Measurements from ENCODE around the gene RBM20. TPM values are rescaled to one million over a fixed set of nuclear protein-coding genes. Genes with fewer than 3 reads are reported as not detected.

RBM20 gene
- total RNA-seq, 1 experiment from 2014 or later: 0.17 TPM

- Histone ChIP-seq H2BK120ac (ENCODE audit: low read depth, low read length, poor library complexity, severe bottlenecking) (no peak overlapping the region), H3K79me1 (ENCODE audit: insufficient read depth, low read depth, low read length, poor library complexity, severe bottlenecking) (no peaks in the 10 kb centered on the region), H2BK5ac (ENCODE audit: insufficient read length, low read length) (no peak overlapping the region), H4K91ac (ENCODE audit: insufficient read length, low read depth, low read length) (no peak overlapping the region), H4K20me1 (ENCODE audit: control insufficient read depth, insufficient read depth, insufficient read length) (no peaks in the 10 kb centered on the region), H2BK20ac (ENCODE audit: low read depth, low read length, poor library complexity, severe bottlenecking) (no peak overlapping the region), H4K5ac (ENCODE audit: insufficient read length, low read depth, low read length) (no peak overlapping the region), H2BK15ac (ENCODE audit: low read depth, low read length) (no peak overlapping the region), H3K14ac (ENCODE audit: insufficient read depth, low read length) (no peak overlapping the region), H3K23me2 (ENCODE audit: insufficient read length, low read depth, low read length, poor library complexity, severe bottlenecking) (no peaks in the 10 kb centered on the region), H3K27me3 (ENCODE audit: insufficient read depth, low read length) (no peaks in the 10 kb centered on the region), H3K4me1 (ENCODE audit: insufficient read depth, low read length) (no peaks in the 10 kb centered on the region; the same call in 1 of the 2 replicates), H3K9me3 (ENCODE audit: control insufficient read depth, low read depth, low read length) (no peaks in the 10 kb centered on the region), H3K23ac (ENCODE audit: insufficient read length, low read depth, low read length) (no peak overlapping the region), H2BK12ac (ENCODE audit: insufficient read length, low read depth, low read length) (no peak overlapping the region), H2AFZ (ENCODE audit: low read length) (no peak overlapping the region), H3K27ac (ENCODE audit: insufficient read length, low read depth, low read length) (no peak overlapping the region), H4K8ac (replicated peaks; ENCODE audit: insufficient read length, low read depth, low read length) (no peak overlapping the region), H3K18ac (ENCODE audit: insufficient read length, low read depth, low read length) (no peak overlapping the region), H3K9ac (ENCODE audit: extremely low read depth, insufficient read length, low read length) (no peak overlapping the region), H2AK5ac (ENCODE audit: insufficient read length, low read length) (no peak overlapping the region), H3T11ph (ENCODE audit: low read length) (no peak overlapping the region), H3K4me2 (ENCODE audit: insufficient read depth, insufficient read length, low read length) (no peak overlapping the region), H3K4ac (ENCODE audit: low read depth, low read length) (no peak overlapping the region), H3K56ac (ENCODE audit: insufficient read length, low read depth, low read length) (no peak overlapping the region), H3K79me2 (ENCODE audit: insufficient read depth, low read length) (no peaks in the 10 kb centered on the region)
- Mint-ChIP-seq H3K9me3 (no peaks in the 10 kb centered on the region), H3K27ac (peak overlapping the region in 1 of 3 experiments; percentile 82; a peak in 1 of 7 replicates), H3K4me1 (peaks cover 5 to 16% of the 10 kb centered on the region in 2 experiments), H3K27me3 (ENCODE audit: low read depth) (no peaks in the 10 kb centered on the region), H3K4me3 (no peak overlapping the region), H3K36me3 (ENCODE audit: insufficient read depth in 1 of 3, low read depth in 3 of 3) (no peaks in the 10 kb centered on the region)
- TF ChIP-seq CTCF (conservative IDR thresholded peaks at IDR 0.05): no peak
- WGBS (ENCODE audit: extremely low coverage, insufficient read length, low lambda C conversion rate): no CpG with 5 or more reads among the region's 8 CpGs
- no peak for DNase-seq
Measured at GRCh38 chr10:110827875-110828274, 183.7 kb downstream of the RBM20 start.
